ENCODE measurements around the gene TNC. TPM values are rescaled to one million over a fixed set of nuclear protein-coding genes. Genes with fewer than 3 reads are reported as not detected.

The TNC gene
- total RNA-seq, 1 donor from 2014 or later: 5.1 TPM

GRCh38 chr9:115036691-115037090 lies 81.3 kb downstream of the TNC start:
- Mint-ChIP-seq H3K4me3 (ENCODE audit: low read depth) (no peak overlapping the region), H3K27me3 (peaks cover 20% of the 10 kb centered on the region), H3K9me3 (ENCODE audit: low read depth) (no peaks in the 10 kb centered on the region), H3K36me3 (ENCODE audit: insufficient read depth) (no peaks in the 10 kb centered on the region), H3K27ac (no peak overlapping the region), H3K4me1 (ENCODE audit: low read depth) (peaks cover 2% of the 10 kb centered on the region)
- DNase-seq (ENCODE audit: low spot score, unreplicated experiment): no peak
- TF ChIP-seq CTCF (IDR thresholded peaks at IDR 0.05; ENCODE audit: unreplicated experiment): no peak

- H3K4me1 Mint-ChIP-seq (ENCODE audit: low read depth): peaks cover 2% of the 10 kb centered on the region
- H3K9me3 Mint-ChIP-seq (ENCODE audit: low read depth): no peaks in the 10 kb centered on the region
- no peak overlapping the region for H3K4me3 Mint-ChIP-seq (ENCODE audit: low read depth)
- H3K27ac Mint-ChIP-seq: no peak overlapping the region
- H3K27me3 Mint-ChIP-seq: peaks cover 26% of the 10 kb centered on the region
- H3K36me3 Mint-ChIP-seq (ENCODE audit: insufficient read depth): no peaks in the 10 kb centered on the region
- TF ChIP-seq CTCF (IDR thresholded peaks at IDR 0.05; ENCODE audit: unreplicated experiment): no peak
- DNase-seq (ENCODE audit: low spot score, unreplicated experiment): no peak
Observed at GRCh38 chr9:115035841-115036612, 81.9 kb downstream of the TNC start.

- DNase-seq (ENCODE audit: low spot score, unreplicated experiment): no peak
- Mint-ChIP-seq H3K27ac (no peak overlapping the region), H3K4me1 (ENCODE audit: low read depth) (peaks cover 13% of the 10 kb centered on the region), H3K9me3 (ENCODE audit: low read depth) (no peaks in the 10 kb centered on the region), H3K4me3 (ENCODE audit: low read depth) (no peak overlapping the region), H3K36me3 (ENCODE audit: insufficient read depth) (no peaks in the 10 kb centered on the region), H3K27me3 (peaks cover 28% of the 10 kb centered on the region)
- no peak for TF ChIP-seq CTCF (IDR thresholded peaks at IDR 0.05; ENCODE audit: unreplicated experiment)
Observed at GRCh38 chr9:115034801-115035200, 83.2 kb downstream of the TNC start.

- Mint-ChIP-seq H3K9me3 (ENCODE audit: low read depth) (no peaks in the 10 kb centered on the region), H3K4me1 (ENCODE audit: low read depth) (peaks cover 22% of the 10 kb centered on the region), H3K36me3 (ENCODE audit: insufficient read depth) (no peaks in the 10 kb centered on the region), H3K4me3 (ENCODE audit: low read depth) (no peak overlapping the region), H3K27me3 (peaks cover 25% of the 10 kb centered on the region), H3K27ac (no peak overlapping the region)
- TF ChIP-seq CTCF (IDR thresholded peaks at IDR 0.05; ENCODE audit: unreplicated experiment): no peak
- DNase-seq (ENCODE audit: low spot score, unreplicated experiment): no peak
Observed at GRCh38 chr9:115033800-115034199, 84.2 kb downstream of the TNC start.

GRCh38 chr9:115032296-115032695 lies 85.7 kb downstream of the TNC start:
- no peak for DNase-seq (ENCODE audit: low spot score, unreplicated experiment)
- H3K27ac Mint-ChIP-seq: no peak overlapping the region
- H3K9me3 Mint-ChIP-seq (ENCODE audit: low read depth): no peaks in the 10 kb centered on the region
- TF ChIP-seq CTCF (IDR thresholded peaks at IDR 0.05; ENCODE audit: unreplicated experiment): no peak
- no peak overlapping the region for H3K4me3 Mint-ChIP-seq (ENCODE audit: low read depth)
- peaks cover 30% of the 10 kb centered on the region for H3K27me3 Mint-ChIP-seq
- H3K4me1 Mint-ChIP-seq (ENCODE audit: low read depth): peaks cover 23% of the 10 kb centered on the region
- no peaks in the 10 kb centered on the region for H3K36me3 Mint-ChIP-seq (ENCODE audit: insufficient read depth)

All from progenitor cell of endocrine pancreas (in vitro differentiated cells).